K562 (cell line): Measurements from ENCODE around the gene CAPN14.

Source experiments
- CBX3 ChIP-seq, 2 experiments: IDR thresholded peaks; 1 replicate in 1 of 2; 2 replicates in 1 of 2; pipeline ENCODE4 v1.6.1; 2012; ENCODE audit warnings: inconsistent platforms in 2 of 2, low read length in 2 of 2, borderline replicate concordance in 1 of 2, control low read depth in 1 of 2
- EP300 ChIP-seq: IDR thresholded peaks from 2 replicates; pipeline ENCODE4 v1.6.1; 2012; ENCODE audit warnings: low read length, improper control_type of control experiment
- ETV6 ChIP-seq, 3 experiments: fragments of 150-350 bp in 1 of 3; sonication (generic) in 1 of 3; formaldehyde crosslinking in 1 of 3; IDR thresholded peaks; 2 replicates each; pipeline versions ENCODE4 v1.6.1 to v1.8.0; 2014 to 2022; ENCODE audit warnings: borderline replicate concordance in 2 of 3, low read depth in 2 of 3, antibody characterized with exemption in 1 of 3, low read length in 1 of 3, mild to moderate bottlenecking in 1 of 3, missing genetic modification reagents in 1 of 3
- FOXK1 ChIP-seq: sonication (generic); formaldehyde crosslinking; IDR thresholded peaks from 2 replicates; pipeline ENCODE4 v1.8.0; 2022; ENCODE audit warnings: missing genetic modification reagents, mild to moderate bottlenecking, borderline replicate concordance
- MAFK ChIP-seq: IDR thresholded peaks from 2 replicates; pipeline ENCODE4 v1.6.1; 2011; ENCODE audit warnings: low read length, improper control_type of control experiment
- MEIS2 ChIP-seq: fragments of 450-650 bp; IDR thresholded peaks from 2 replicates; pipeline ENCODE4 v1.6.1; 2014; ENCODE audit warnings: mild to moderate bottlenecking; ENCODE audit not compliant: partially characterized antibody
- NRF1 ChIP-seq, 2 experiments: fragments of 450-650 bp; IDR thresholded peaks in 1 of 2; conservative IDR thresholded peaks in 1 of 2; 2 replicates each; pipeline ENCODE4 v1.6.1; 2014; ENCODE audit warnings: mild to moderate bottlenecking in 2 of 2
- PRDM10 ChIP-seq: fragments of 450-650 bp; IDR thresholded peaks from 2 replicates; pipeline ENCODE4 v1.6.1; 2018; ENCODE audit not compliant: partially characterized antibody
- REST ChIP-seq, 2 experiments: fragments of 450-650 bp; formaldehyde crosslinking in 1 of 2; IDR thresholded peaks; 2 replicates each; pipeline versions ENCODE4 v1.4.0 to v1.6.1; 2014 to 2020; ENCODE audit warnings: mild to moderate bottlenecking in 2 of 2, borderline replicate concordance in 1 of 2, low read depth in 1 of 2
- SOX6 ChIP-seq: fragments of 450-650 bp; IDR thresholded peaks from 2 replicates; pipeline ENCODE4 v1.6.1; 2014; ENCODE audit warnings: mild to moderate bottlenecking
- SRF ChIP-seq, 2 experiments: fragments of 250-450, 450-650 bp in 1 of 2; sonication (Bioruptor Pico) in 1 of 2; sonication (generic) in 1 of 2; formaldehyde crosslinking; IDR thresholded peaks; 2 replicates each; pipeline versions ENCODE4 v1.5.0 to v1.5.1; 2020 to 2022; ENCODE audit warnings: mild to moderate bottlenecking in 1 of 2, missing genetic modification reagents in 1 of 2
- THAP12 ChIP-seq: fragments of 250-450 bp; sonication (Bioruptor Pico); IDR thresholded peaks from 2 replicates; pipeline ENCODE4 v1.9.0; 2021; ENCODE audit warnings: mild to moderate bottlenecking, inconsistent platforms
- ZZZ3 ChIP-seq: fragments of 450-650 bp; IDR thresholded peaks from 2 replicates; pipeline ENCODE4 v1.6.1; 2016; ENCODE audit warnings: antibody characterized with exemption, mild to moderate bottlenecking, moderate library complexity

DNA sequence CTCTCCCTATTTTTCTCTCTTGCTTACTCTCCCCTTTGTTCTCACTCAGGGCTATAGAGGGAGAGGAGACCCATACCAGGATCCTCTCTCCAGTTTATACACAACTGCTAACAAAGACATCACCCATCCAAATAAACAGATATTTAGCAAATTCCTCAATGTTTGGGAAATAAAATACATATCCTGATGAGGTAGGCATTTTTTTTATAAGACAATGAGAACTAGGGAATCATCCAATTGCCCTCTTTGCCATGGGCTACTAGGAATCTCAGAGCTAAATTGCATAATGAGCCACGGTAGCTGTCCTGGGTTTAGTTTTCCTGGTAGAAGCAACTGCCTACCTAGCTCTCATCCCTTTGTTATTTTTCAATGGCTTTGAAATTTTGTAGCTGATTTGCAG lies 27.1 kb downstream of the CAPN14 start:
- TF ChIP-seq THAP12 (CRISPR knock-in tag) (no peak), ETV6 (IDR thresholded peaks at IDR 0.05; ENCODE audit: borderline replicate concordance in 1 of 2, low read depth in 2 of 2, low read length in 1 of 2) (no peak), ETV6 (CRISPR knock-in tag; IDR thresholded peaks at IDR 0.05; ENCODE audit: borderline replicate concordance) (no peak), MAFK (no peak), REST (IDR thresholded peaks at IDR 0.05; ENCODE audit: borderline replicate concordance) (no peak), REST (CRISPR knock-in tag; IDR thresholded peaks at IDR 0.05; ENCODE audit: low read depth) (no peak), PRDM10 (no peak), SRF (CRISPR knock-in tag; IDR thresholded peaks at IDR 0.05) (no peak), SOX6 (no peak), ZZZ3 (no peak), CBX3 (IDR thresholded peaks at IDR 0.05; ENCODE audit: borderline replicate concordance in 1 of 2, low read length in 2 of 2) (no peak), NRF1 (conservative IDR thresholded peaks at IDR 0.05 in 1 of 2, IDR thresholded peaks at IDR 0.05 in 1 of 2) (no peak), MEIS2 (no peak), EP300 (no peak), FOXK1 (no peak)
